ENCODE measurements around the gene PLSCR4.

The PLSCR4 gene

GRCh38 chr3:146195030-146195429 is 55.9 kb downstream of the PLSCR4 start:
- no peak for DNase-seq (ENCODE audit: low spot score)

GRCh38 chr3:146191051-146191450 is 59.9 kb downstream of the PLSCR4 start:
- DNase-seq (ENCODE audit: low spot score), result no peak

- DNase-seq (ENCODE audit: low spot score), result peak; percentile 54
Measured at GRCh38 chr3:146189519-146190173, 61.3 kb downstream of the PLSCR4 start.

- peak; percentile 53 for DNase-seq (ENCODE audit: low spot score)
Measured at GRCh38 chr3:146187334-146187950, 63.5 kb downstream of the PLSCR4 start.

- no peak for DNase-seq (ENCODE audit: low spot score)
Measured at GRCh38 chr3:146184241-146185015, 66.5 kb downstream of the PLSCR4 start.

- no peak for DNase-seq (ENCODE audit: low spot score)
Measured at GRCh38 chr3:146181216-146181615, 69.7 kb downstream of the PLSCR4 start.

- DNase-seq (ENCODE audit: low spot score), result no peak
Measured at GRCh38 chr3:146180376-146180775, 70.5 kb downstream of the PLSCR4 start.

GRCh38 chr3:146178006-146178689 is 72.8 kb downstream of the PLSCR4 start:
- no peak for DNase-seq (ENCODE audit: low spot score)

GRCh38 chr3:146177519-146177918 is 73.4 kb downstream of the PLSCR4 start:
- DNase-seq (ENCODE audit: low spot score), result no peak

GRCh38 chr3:146177072-146177471 is 73.8 kb downstream of the PLSCR4 start:
- no peak for DNase-seq (ENCODE audit: low spot score)

GRCh38 chr3:146172586-146172985 is 78.3 kb downstream of the PLSCR4 start:
- DNase-seq (ENCODE audit: low spot score), result no peak

- DNase-seq (ENCODE audit: low spot score), result no peak
Measured at GRCh38 chr3:146170591-146170990, 80.3 kb downstream of the PLSCR4 start.

- no peak for DNase-seq (ENCODE audit: low spot score)
Measured at GRCh38 chr3:146169891-146170290, 81.0 kb downstream of the PLSCR4 start.

- no peak for DNase-seq (ENCODE audit: low spot score)
Measured at GRCh38 chr3:146166826-146167225, 84.1 kb downstream of the PLSCR4 start.

GRCh38 chr3:146166415-146166821 is 84.5 kb downstream of the PLSCR4 start:
- DNase-seq (ENCODE audit: low spot score), result no peak

- DNase-seq (ENCODE audit: low spot score), result no peak
Measured at GRCh38 chr3:146165877-146166276, 85.0 kb downstream of the PLSCR4 start.

- DNase-seq (ENCODE audit: low spot score), result no peak
Measured at GRCh38 chr3:146164971-146165769, 85.7 kb downstream of the PLSCR4 start.

GRCh38 chr3:146164506-146164905 is 86.4 kb downstream of the PLSCR4 start:
- DNase-seq (ENCODE audit: low spot score), result no peak

GRCh38 chr3:146164071-146164470 is 86.8 kb downstream of the PLSCR4 start:
- DNase-seq (ENCODE audit: low spot score), result no peak

GRCh38 chr3:146163584-146163983 is 87.3 kb downstream of the PLSCR4 start:
- DNase-seq (ENCODE audit: low spot score), result no peak

- DNase-seq (ENCODE audit: low spot score), result no peak
Measured at GRCh38 chr3:146162561-146162960, 88.3 kb downstream of the PLSCR4 start.

- peak; percentile 53 for DNase-seq (ENCODE audit: low spot score)
Measured at GRCh38 chr3:146161663-146162002, 89.3 kb downstream of the PLSCR4 start.
